ENCODE results near the gene ULBP3.

DNA sequence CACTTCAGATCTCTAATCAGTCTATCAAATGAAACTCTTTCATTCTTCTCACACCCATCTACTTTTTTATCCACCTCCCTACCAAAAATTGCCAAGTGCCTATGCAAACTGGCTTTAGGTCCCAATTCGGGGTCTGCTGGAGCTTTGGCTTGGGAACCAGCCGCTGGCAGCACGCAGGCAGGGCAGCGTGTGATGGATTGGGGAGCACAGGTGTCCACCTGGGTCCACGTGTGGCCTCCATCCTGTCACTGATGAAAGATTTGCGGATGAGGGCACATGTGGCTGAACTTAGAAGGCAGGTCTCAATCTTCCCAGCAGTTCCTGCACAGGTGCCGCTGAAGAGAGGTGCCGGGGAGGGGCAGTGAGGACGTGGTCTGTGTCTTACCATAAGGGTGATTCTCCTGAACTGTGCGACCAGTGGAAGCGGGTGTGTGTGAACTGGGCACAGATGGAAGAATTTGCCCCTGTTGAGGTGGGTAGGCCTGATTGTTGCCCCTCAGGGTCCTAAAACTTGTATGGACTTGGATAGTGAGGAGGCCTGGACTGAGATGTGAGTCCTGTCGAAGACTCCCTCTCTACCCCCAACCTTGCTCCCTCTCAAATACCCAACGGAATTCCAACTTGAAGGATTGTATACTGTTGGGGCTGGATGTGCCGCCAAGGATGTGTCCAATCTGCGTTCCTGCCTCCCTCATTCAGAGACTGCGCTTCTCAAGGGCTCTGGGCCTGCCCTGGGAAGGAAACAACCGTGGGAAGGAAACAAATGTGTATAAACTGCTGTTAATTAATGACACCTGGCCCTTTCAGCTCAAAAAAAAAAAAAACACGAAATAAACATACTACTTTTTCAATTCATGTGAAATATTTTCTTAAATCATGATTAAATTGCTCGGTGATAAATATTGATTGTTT lies 25.2 kb downstream of the ULBP3 start:
- no peak for TF ChIP-seq POLR2A (IDR thresholded peaks at IDR 0.05)
- TF ChIP-seq CTCF (IDR thresholded peaks at IDR 0.05): no peak
- no peak for TF ChIP-seq POLR2AphosphoS5 (IDR thresholded peaks at IDR 0.05; ENCODE audit: insufficient read depth in 1 of 2, low read depth in 1 of 2)
